CD4-positive, CD25-positive, alpha-beta regulatory T cell (primary cell): ENCODE measurements around the gene CARNS1. TPM values are rescaled to one million over a fixed set of nuclear protein-coding genes. Genes with fewer than 3 reads are reported as not detected.
"Not testable (repeated sequence)": the region's sequence is repeated elsewhere in the genome, so short reads cannot be mapped to it uniquely, and the experiment has no call there.

ENCODE experiments used
- ATAC-seq, 2 donors: fragments of 150-1000 bp; cut with Tn5 transposase; one replicate each; pipeline ENCODE4 v1.10.0; 2021; ENCODE audit warnings: low read depth in 2 of 2, moderate number of reproducible peaks in 2 of 2, moderate library complexity in 1 of 2
- DNase-seq, 3 donors: peaks; one replicate each; pipeline versions ENCODE4 v3.0.0 to v3.0.0-alpha.2; 2012 to 2022; ENCODE audit warnings: mixed read lengths in 1 of 3
- H3K27ac ChIP-seq: one replicate; pipeline ENCODE4 v1.7.0; 2013; ENCODE audit warnings: mild to moderate bottlenecking, low read length; ENCODE audit not compliant: insufficient read depth, poor library complexity, severe bottlenecking
- H3K27me3 ChIP-seq: one replicate; pipeline ENCODE4 v1.7.0; 2013; ENCODE audit warnings: low read length; ENCODE audit not compliant: control insufficient read depth, insufficient read depth
- H3K36me3 ChIP-seq: one replicate; pipeline ENCODE4 v1.7.0; 2013; ENCODE audit warnings: mild to moderate bottlenecking, low read length, moderate library complexity; ENCODE audit not compliant: control insufficient read depth, insufficient read depth
- H3K4me1 ChIP-seq: 2 replicates; pipeline ENCODE4 v1.7.0; 2013; ENCODE audit warnings: mild to moderate bottlenecking, low read length; ENCODE audit not compliant: insufficient read depth, control insufficient read depth, poor library complexity, severe bottlenecking
- H3K4me3 ChIP-seq: one replicate; pipeline ENCODE4 v1.7.0; 2013; ENCODE audit warnings: low read depth, mild to moderate bottlenecking, low read length, moderate library complexity
- H3K9me3 ChIP-seq, 2 experiments: 1 replicate in 1 of 2; 2 replicates in 1 of 2; pipeline ENCODE4 v1.7.0; 2013; ENCODE audit warnings: low read length in 2 of 2, mild to moderate bottlenecking in 1 of 2, moderate library complexity in 1 of 2; ENCODE audit not compliant: control insufficient read depth in 2 of 2
- H3K27ac Mint-ChIP-seq, 3 donors: one replicate each; pipeline ENCODE4 v1.8.0; 2020 to 2022; ENCODE audit warnings: mild to moderate bottlenecking in 3 of 3, mixed read lengths in 3 of 3, moderate library complexity in 2 of 3
- H3K27me3 Mint-ChIP-seq: one replicate; pipeline ENCODE4 v1.8.0; 2022; ENCODE audit warnings: mild to moderate bottlenecking, mixed read lengths
- H3K36me3 Mint-ChIP-seq: one replicate; pipeline ENCODE4 v1.8.0; 2020; ENCODE audit warnings: mixed read lengths
- H3K4me1 Mint-ChIP-seq, 4 donors: one replicate each; pipeline ENCODE4 v1.8.0; 2020 to 2022; ENCODE audit warnings: mixed read lengths in 4 of 4, mild to moderate bottlenecking in 1 of 4
- H3K4me3 Mint-ChIP-seq, 4 donors: one replicate each; pipeline ENCODE4 v1.8.0; 2020 to 2022; ENCODE audit warnings: mild to moderate bottlenecking in 4 of 4, mixed read lengths in 4 of 4, moderate library complexity in 3 of 4
- H3K9me3 Mint-ChIP-seq, 7 donors: one replicate each; pipeline ENCODE4 v1.8.0; 2020 to 2022; ENCODE audit warnings: mixed read lengths in 7 of 7, mild to moderate bottlenecking in 3 of 7, moderate library complexity in 2 of 7
- polyA plus RNA-seq, 4 donors: library from polyadenylated mRNA; unstranded; fragments of 300-500 nt; fragmentation: Illumina TruSeq; gene quantifications; one replicate each; pipeline ENCODE4 v1.2.3, GENCODE V29; 2021
- total RNA-seq: library from RNA; stranded (reverse); gene quantifications from one replicate; pipeline ENCODE4 v1.2.3, GENCODE V29; 2022

CARNS1 gene
- total and polyA plus RNA-seq, 5 donors from 2014 or later, result 0.63 to 7.8 (median 1.3) TPM

DNA sequence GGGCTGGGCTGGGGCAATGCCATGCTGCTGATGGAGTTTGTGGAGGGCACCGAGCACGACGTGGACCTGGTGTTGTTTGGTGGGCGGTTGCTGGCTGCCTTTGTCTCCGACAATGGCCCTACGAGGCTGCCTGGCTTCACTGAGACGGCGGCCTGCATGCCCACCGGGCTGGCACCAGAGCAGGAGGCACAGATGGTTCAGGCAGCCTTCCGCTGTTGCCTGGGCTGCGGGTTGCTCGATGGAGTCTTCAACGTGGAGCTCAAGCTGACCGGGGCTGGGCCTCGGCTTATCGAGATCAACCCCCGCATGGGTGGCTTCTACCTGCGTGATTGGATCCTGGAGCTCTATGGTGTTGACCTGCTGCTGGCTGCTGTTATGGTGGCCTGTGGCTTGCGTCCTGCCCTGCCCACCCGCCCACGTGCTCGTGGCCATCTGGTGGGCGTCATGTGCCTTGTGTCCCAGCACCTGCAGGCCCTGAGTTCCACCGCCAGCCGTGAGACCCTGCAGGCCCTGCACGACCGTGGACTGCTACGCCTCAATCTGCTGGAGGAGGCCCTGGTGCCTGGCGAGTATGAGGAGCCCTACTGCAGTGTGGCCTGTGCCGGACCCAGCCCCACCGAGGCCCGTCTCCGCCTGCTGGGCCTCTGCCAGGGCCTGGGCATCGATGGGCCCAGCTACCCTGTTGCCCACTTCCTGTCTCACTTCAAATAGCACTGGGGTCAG lies 8.6 kb downstream of the CARNS1 start:
- Mint-ChIP-seq H3K4me3 (no peak overlapping the region), H3K27ac (no peak overlapping the region), H3K27me3 (peaks cover 6% of the 10 kb centered on the region), H3K9me3 (no peaks in the 10 kb centered on the region), H3K36me3 (no peaks in the 10 kb centered on the region), H3K4me1 (peaks cover 5 to 64% (median 17%) of the 10 kb centered on the region in 4 donors)
- no peak overlapping the region for H3K4me3 ChIP-seq
- ATAC-seq (no peak), DNase-seq (no peak)
- no peaks in the 10 kb centered on the region for H3K27me3 ChIP-seq
- H3K9me3 ChIP-seq, result no peaks in the 10 kb centered on the region
- H3K27ac ChIP-seq, result no peak overlapping the region
- H3K36me3 ChIP-seq, result no peaks in the 10 kb centered on the region
- H3K4me1 ChIP-seq, result peaks cover 42% of the 10 kb centered on the region

GRCh38 chr11:67427364-67427859 lies 11.9 kb downstream of the CARNS1 start:
- Mint-ChIP-seq H3K4me3 (peak overlapping the region; percentile 95 to 99 (median 98)), H3K27ac (peak overlapping the region; percentile 95 to 97 (median 97)), H3K4me1 (peaks cover 5 to 75% (median 25%) of the 10 kb centered on the region in 4 donors)
- not testable (repeated sequence) for H3K27me3 ChIP-seq, ATAC-seq, H3K9me3 ChIP-seq, H3K27me3 Mint-ChIP-seq, DNase-seq, H3K36me3 Mint-ChIP-seq, H3K9me3 Mint-ChIP-seq
- Histone ChIP-seq H3K4me3 (peak overlapping the region; percentile 97), H3K36me3 (peaks cover 12% of the 10 kb centered on the region), H3K4me1 (peaks cover 32% of the 10 kb centered on the region), H3K27ac (peak overlapping the region; percentile 89)

DNA sequence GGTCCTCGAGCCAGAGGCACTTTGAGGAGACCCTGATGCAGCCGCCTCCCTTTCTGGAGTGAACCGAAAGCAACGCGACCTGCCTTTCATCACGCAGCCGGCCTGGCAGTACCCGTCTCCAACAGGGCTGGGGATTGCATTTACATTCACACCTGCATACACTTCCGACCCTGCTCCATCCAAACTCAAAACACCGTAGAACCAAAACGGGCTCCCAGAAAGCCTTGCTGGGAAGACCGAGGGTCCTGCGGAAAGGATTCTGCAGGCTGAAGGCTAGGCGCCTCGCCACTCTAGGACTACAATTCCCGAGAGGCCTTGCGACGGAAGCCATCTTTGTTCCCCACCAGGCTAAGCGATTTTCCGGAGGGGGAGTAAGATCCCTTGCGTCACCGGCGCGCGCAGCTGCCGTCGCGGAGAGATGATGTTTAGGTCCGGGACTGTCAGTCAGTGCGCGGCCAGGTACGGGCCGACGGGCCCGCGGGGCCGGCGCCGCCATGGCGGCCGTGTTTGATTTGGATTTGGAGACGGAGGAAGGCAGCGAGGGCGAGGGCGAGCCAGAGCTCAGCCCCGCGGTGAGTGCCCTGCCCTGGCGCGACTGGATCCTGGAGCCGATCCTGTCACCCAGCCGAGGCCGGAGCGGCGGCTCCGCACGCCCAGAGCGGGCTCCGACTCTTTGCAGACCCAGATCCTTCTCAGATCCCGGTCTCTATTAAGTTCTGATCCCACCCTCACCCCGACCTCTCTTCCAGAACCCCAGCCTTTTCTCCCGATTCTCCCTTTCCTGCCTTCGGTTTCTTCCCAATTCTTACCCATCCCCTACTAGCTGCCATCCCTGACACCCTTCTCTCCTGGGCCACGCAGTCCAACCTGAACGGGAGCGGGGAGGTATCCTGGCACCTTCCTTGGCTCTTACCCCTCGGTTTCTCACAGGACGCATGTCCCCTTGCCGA lies 12.8 kb downstream of the CARNS1 start, which contains the start of gene RPS6KB2:
Gene RPS6KB2 (plus strand): TSS at position 443 of the 950 bp plus-strand sequence. CDS start 52 bp downstream, at position 495.
- H3K27me3 Mint-ChIP-seq, result peaks cover 6% of the 10 kb centered on the region
- peak within 1 kb of the TSS; percentile 95 to 97 (median 97) for H3K27ac Mint-ChIP-seq
- H3K4me3 Mint-ChIP-seq, result peak within 1 kb of the TSS; percentile 95 to 99 (median 98)
- Histone ChIP-seq H3K4me1 (peaks cover 41% of the 10 kb centered on the region), H3K4me3 (peak within 1 kb of the TSS; percentile 97), H3K27me3 (no peaks in the 10 kb centered on the region), H3K27ac (peak within 1 kb of the TSS; percentile 89), H3K36me3 (peaks cover 14% of the 10 kb centered on the region), H3K9me3 (no peaks in the 10 kb centered on the region)
- ATAC-seq, result peak; percentile 87 to 89
- peak; percentile 98 to 99 (median 99) for DNase-seq
- no peaks in the 10 kb centered on the region for H3K9me3 Mint-ChIP-seq
- H3K36me3 Mint-ChIP-seq, result peaks cover 5% of the 10 kb centered on the region
- peaks cover 5 to 75% (median 24%) of the 10 kb centered on the region in 4 donors for H3K4me1 Mint-ChIP-seq

GRCh38 chr11:67429038-67429668 lies 13.7 kb downstream of the CARNS1 start:
- Mint-ChIP-seq H3K4me3 (peak overlapping the region; percentile 95 to 99 (median 98)), H3K9me3 (no peaks in the 10 kb centered on the region), H3K4me1 (peaks cover 5 to 79% (median 26%) of the 10 kb centered on the region in 4 donors), H3K27ac (peak overlapping the region; percentile 63 to 97 (median 97)), H3K27me3 (peaks cover 6% of the 10 kb centered on the region), H3K36me3 (peaks cover 5% of the 10 kb centered on the region)
- no peak for DNase-seq
- ATAC-seq, result no peak
- Histone ChIP-seq H3K36me3 (peaks cover 15% of the 10 kb centered on the region), H3K4me1 (peaks cover 50% of the 10 kb centered on the region), H3K27me3 (no peaks in the 10 kb centered on the region), H3K4me3 (peak overlapping the region; percentile 97), H3K9me3 (no peaks in the 10 kb centered on the region), H3K27ac (peak overlapping the region; percentile 89)

GRCh38 chr11:67429722-67430121 lies 14.2 kb downstream of the CARNS1 start:
- ATAC-seq (no peak), DNase-seq (no peak)
- peaks cover 15% of the 10 kb centered on the region for H3K36me3 ChIP-seq
- H3K27me3 ChIP-seq, result no peaks in the 10 kb centered on the region
- peak overlapping the region; percentile 62 to 99 (median 96) for H3K4me3 Mint-ChIP-seq
- peak overlapping the region; percentile 89 for H3K27ac ChIP-seq
- H3K36me3 Mint-ChIP-seq, result peaks cover 5% of the 10 kb centered on the region
- peaks cover 6% of the 10 kb centered on the region for H3K27me3 Mint-ChIP-seq
- no peaks in the 10 kb centered on the region for H3K9me3 Mint-ChIP-seq
- peaks cover 5 to 80% (median 27%) of the 10 kb centered on the region in 4 donors for H3K4me1 Mint-ChIP-seq
- peaks cover 52% of the 10 kb centered on the region for H3K4me1 ChIP-seq
- H3K27ac Mint-ChIP-seq, result peak overlapping the region in 1 of 3 donors; percentile 97
- H3K9me3 ChIP-seq, result no peaks in the 10 kb centered on the region
- peak overlapping the region; percentile 97 for H3K4me3 ChIP-seq

DNA sequence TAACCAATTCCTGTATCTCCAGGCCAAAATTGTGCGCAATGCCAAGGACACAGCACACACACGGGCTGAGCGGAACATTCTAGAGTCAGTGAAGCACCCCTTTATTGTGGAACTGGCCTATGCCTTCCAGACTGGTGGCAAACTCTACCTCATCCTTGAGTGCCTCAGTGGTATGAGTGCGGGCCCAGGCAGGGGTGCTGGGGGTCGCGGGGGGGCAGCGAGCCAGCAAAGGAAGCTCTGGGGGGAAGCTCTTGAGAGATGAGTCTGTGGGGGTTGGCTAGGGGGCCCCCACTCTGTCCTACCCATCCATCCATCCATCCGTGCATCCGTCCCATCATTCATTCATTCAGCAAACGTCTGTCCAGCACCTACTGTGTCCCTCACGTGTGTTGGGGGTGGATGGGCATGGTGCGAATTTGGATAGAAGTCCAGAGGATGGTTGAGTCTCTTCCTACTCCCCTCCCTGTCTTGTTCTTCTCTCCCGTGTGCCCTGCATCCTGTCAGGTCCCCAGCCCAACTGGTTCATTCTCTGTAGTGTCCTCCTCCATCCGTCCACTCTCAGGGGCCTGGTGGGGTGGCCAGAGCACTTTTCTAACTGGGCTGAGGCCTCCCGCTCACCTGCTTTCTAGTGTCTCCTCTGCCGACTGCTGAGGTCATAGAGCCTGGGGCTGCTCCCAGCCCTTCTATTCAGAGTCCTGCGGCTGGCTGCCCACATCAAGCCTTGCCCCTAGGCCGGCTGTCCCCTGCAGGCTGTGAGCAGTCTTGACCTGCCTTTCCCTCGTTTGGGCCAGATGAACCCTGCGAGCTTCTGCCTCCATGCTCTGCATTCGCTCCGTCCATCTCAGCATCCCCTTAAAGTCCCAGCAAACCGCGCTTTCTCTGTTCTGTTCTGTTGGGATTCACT lies 16.1 kb downstream of the CARNS1 start:
- no peak for DNase-seq
- peaks cover 6% of the 10 kb centered on the region for H3K27me3 Mint-ChIP-seq
- peaks cover 5 to 82% (median 26%) of the 10 kb centered on the region in 4 donors for H3K4me1 Mint-ChIP-seq
- Histone ChIP-seq H3K4me3 (no peak overlapping the region), H3K9me3 (no peaks in the 10 kb centered on the region), H3K27ac (no peak overlapping the region), H3K4me1 (peaks cover 70% of the 10 kb centered on the region), H3K36me3 (peaks cover 23% of the 10 kb centered on the region), H3K27me3 (no peaks in the 10 kb centered on the region)
- peak overlapping the region; percentile 71 to 94 (median 89) for H3K27ac Mint-ChIP-seq
- ATAC-seq, result no peak
- peaks cover 7% of the 10 kb centered on the region for H3K36me3 Mint-ChIP-seq
- peak overlapping the region; percentile 60 to 86 (median 78) for H3K4me3 Mint-ChIP-seq
- H3K9me3 Mint-ChIP-seq, result no peaks in the 10 kb centered on the region
